HEK293T (cell line): ENCODE results near the gene COL6A3.
"Not testable (repeated sequence)": the region's sequence is repeated elsewhere in the genome, so short reads cannot be mapped to it uniquely, and the experiment has no call there.

Experiments used
- CTCF ChIA-PET: fragments of 350-600 bp; formaldehyde crosslinking; extraction: SDS; loops from one replicate; lab custom pipeline; 2021; ENCODE audit warnings: antibody characterized with exemption, inconsistent platforms; lab: Yijun Ruan, JAX
- POLR2A ChIA-PET: fragments of 350-600 bp; formaldehyde crosslinking; extraction: SDS; loops from one replicate; lab custom pipeline; 2020; ENCODE audit warnings: antibody characterized with exemption, inconsistent platforms; lab: Yijun Ruan, JAX
- DNase-seq: peaks from one replicate; pipeline ENCODE4 v3.0.0; 2012; ENCODE audit warnings: mixed read lengths; ENCODE audit errors: extremely low spot score
- ARNT ChIP-seq: fragments of 450-650 bp; IDR thresholded peaks from 2 replicates; pipeline ENCODE4 v1.6.1; 2017; ENCODE audit warnings: mild to moderate bottlenecking
- BHLHE40 ChIP-seq: fragments of 450-650 bp; IDR thresholded peaks from 2 replicates; pipeline ENCODE4 v1.6.1; 2016; ENCODE audit warnings: mild to moderate bottlenecking, moderate library complexity, borderline replicate concordance
- CTBP1 ChIP-seq: fragments of 450-650 bp; IDR thresholded peaks from 2 replicates; pipeline ENCODE4 v1.6.1; 2016; ENCODE audit warnings: borderline replicate concordance
- ELF4 ChIP-seq: fragments of 450-650 bp; IDR thresholded peaks from 2 replicates; pipeline ENCODE4 v1.6.1; 2017; ENCODE audit warnings: antibody characterized with exemption
- FOXA1 ChIP-seq: fragments of 450-650 bp; IDR thresholded peaks from 2 replicates; pipeline ENCODE4 v1.6.1; 2016; ENCODE audit warnings: mild to moderate bottlenecking
- FOXK2 ChIP-seq: fragments of 450-650 bp; IDR thresholded peaks from 2 replicates; pipeline ENCODE4 v1.6.1; 2016; ENCODE audit warnings: mild to moderate bottlenecking
- FOXM1 ChIP-seq: fragments of 450-650 bp; IDR thresholded peaks from 2 replicates; pipeline ENCODE4 v1.6.1; 2017; ENCODE audit warnings: mild to moderate bottlenecking, borderline replicate concordance
- HDGF ChIP-seq: fragments of 450-650 bp; IDR thresholded peaks from 2 replicates; pipeline ENCODE4 v1.6.1; 2017; ENCODE audit warnings: antibody characterized with exemption, borderline replicate concordance
- L3MBTL2 ChIP-seq: fragments of 450-650 bp; conservative IDR thresholded peaks from 2 replicates; pipeline ENCODE4 v1.6.1; 2016; ENCODE audit warnings: mild to moderate bottlenecking
- LEF1 ChIP-seq: fragments of 450-650 bp; IDR thresholded peaks from 2 replicates; pipeline ENCODE4 v1.6.1; 2017; ENCODE audit warnings: mild to moderate bottlenecking, borderline replicate concordance
- NFRKB ChIP-seq: fragments of 450-650 bp; IDR thresholded peaks from 2 replicates; pipeline ENCODE4 v1.6.1; 2016; ENCODE audit warnings: mild to moderate bottlenecking, moderate library complexity
- SP1 ChIP-seq: fragments of 450-650 bp; IDR thresholded peaks from 2 replicates; pipeline ENCODE4 v1.6.1; 2017
- SUZ12 ChIP-seq: fragments of 450-650 bp; IDR thresholded peaks from 2 replicates; pipeline ENCODE4 v1.6.1; 2016; ENCODE audit warnings: mild to moderate bottlenecking
- TARDBP ChIP-seq: fragments of 450-650 bp; IDR thresholded peaks from 2 replicates; pipeline ENCODE4 v1.6.1; 2016
- ZNF384 ChIP-seq: fragments of 450-650 bp; IDR thresholded peaks from 2 replicates; pipeline ENCODE4 v1.6.1; 2016
- TF ChIP-seq, protein P1 (sequence below): fragments of 450-650 bp; IDR thresholded peaks from 2 replicates; pipeline ENCODE4 v1.6.1; 2016

COL6A3 gene

GRCh38 chr2:237309011-237309410, 105.0 kb downstream of the COL6A3 start:
- ChIA-PET CTCF (no interaction called here), POLR2A (no interaction called here)
- no peak for TF ChIP-seq ELF4
- no peak for TF ChIP-seq ZNF384
- no peak for TF ChIP-seq CTBP1
- no peak for TF ChIP-seq SUZ12
- no peak for TF ChIP-seq SP1
- TF ChIP-seq FOXA1, result no peak
- no peak for TF ChIP-seq LEF1
- no peak for TF ChIP-seq L3MBTL2
- no peak for TF ChIP-seq FOXK2
- TF ChIP-seq ARNT, result no peak
- TF ChIP-seq NFRKB, result no peak
- no peak for TF ChIP-seq BHLHE40
- no peak for TF ChIP-seq TARDBP
- no peak for DNase-seq

GRCh38 chr2:237307474-237307873, 106.5 kb downstream of the COL6A3 start:
- TF ChIP-seq LEF1, result no peak
- TF ChIP-seq SP1, result no peak
- TF ChIP-seq TARDBP, result no peak
- TF ChIP-seq BHLHE40, result no peak
- no peak for TF ChIP-seq FOXM1
- no peak for TF ChIP-seq NFRKB
- TF ChIP-seq ARNT, result no peak
- TF ChIP-seq SUZ12, result no peak
- TF ChIP-seq FOXA1, result no peak
- TF ChIP-seq, protein P1, sequence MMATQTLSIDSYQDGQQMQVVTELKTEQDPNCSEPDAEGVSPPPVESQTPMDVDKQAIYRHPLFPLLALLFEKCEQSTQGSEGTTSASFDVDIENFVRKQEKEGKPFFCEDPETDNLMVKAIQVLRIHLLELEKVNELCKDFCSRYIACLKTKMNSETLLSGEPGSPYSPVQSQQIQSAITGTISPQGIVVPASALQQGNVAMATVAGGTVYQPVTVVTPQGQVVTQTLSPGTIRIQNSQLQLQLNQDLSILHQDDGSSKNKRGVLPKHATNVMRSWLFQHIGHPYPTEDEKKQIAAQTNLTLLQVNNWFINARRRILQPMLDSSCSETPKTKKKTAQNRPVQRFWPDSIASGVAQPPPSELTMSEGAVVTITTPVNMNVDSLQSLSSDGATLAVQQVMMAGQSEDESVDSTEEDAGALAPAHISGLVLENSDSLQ, result no peak
- TF ChIP-seq CTBP1, result no peak
- TF ChIP-seq ELF4, result no peak
- TF ChIP-seq L3MBTL2, result no peak
- TF ChIP-seq FOXK2, result no peak
- TF ChIP-seq ZNF384, result no peak
- no peak for TF ChIP-seq HDGF
- ChIA-PET POLR2A (no interaction called here), CTCF (no interaction called here)
- no peak for DNase-seq

- CTCF ChIA-PET, result no interaction called here
- no peak for DNase-seq
- TF ChIP-seq BHLHE40, result no peak
- TF ChIP-seq FOXA1, result no peak
- no peak for TF ChIP-seq SP1
- no peak for TF ChIP-seq FOXK2
- TF ChIP-seq ZNF384, result no peak
- POLR2A ChIA-PET, result no interaction called here
Observed at GRCh38 chr2:237306787-237307170, 107.2 kb downstream of the COL6A3 start.

DNA sequence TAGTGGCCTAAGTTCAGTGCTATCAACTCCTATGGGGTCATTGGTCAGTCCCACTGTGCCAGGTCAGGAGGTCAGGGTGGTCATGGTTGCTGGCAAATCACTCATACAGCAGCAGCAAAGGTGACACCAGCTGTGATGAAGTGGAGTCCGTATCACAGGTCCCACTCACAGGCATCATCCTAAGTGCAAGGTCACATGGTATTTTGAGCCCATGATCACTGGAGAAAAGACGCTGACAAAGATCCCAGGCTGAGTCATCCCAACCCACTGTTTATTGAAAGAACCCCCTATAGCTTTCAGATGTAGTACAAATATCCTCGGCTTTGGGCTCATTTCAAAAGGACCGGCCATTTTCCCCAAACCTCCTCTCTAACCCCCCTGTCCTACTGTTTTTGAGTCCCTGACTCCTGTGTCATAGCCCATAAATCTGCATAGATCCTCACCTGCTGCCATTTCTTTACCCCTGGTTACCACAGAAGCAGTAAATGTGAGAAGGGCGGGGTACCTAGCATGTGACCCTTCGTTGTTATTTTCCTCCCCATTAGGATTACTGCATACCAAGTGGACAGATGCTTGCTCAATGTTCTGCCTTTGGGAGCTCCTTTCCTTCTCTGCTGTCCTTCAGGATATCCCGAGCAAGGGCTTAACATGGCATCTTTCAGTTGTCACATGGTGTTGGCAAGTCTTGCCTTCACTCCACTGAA, 107.7 kb downstream of the COL6A3 start:
- TF ChIP-seq HDGF, result no peak
- TF ChIP-seq NFRKB, result no peak
- TF ChIP-seq ELF4, result no peak
- no peak for TF ChIP-seq ZNF384
- TF ChIP-seq, protein P1, result no peak
- TF ChIP-seq SUZ12, result no peak
- no peak for TF ChIP-seq L3MBTL2
- no peak for TF ChIP-seq LEF1
- no peak for DNase-seq
- ChIA-PET CTCF (no interaction called here), POLR2A (no interaction called here)

DNA sequence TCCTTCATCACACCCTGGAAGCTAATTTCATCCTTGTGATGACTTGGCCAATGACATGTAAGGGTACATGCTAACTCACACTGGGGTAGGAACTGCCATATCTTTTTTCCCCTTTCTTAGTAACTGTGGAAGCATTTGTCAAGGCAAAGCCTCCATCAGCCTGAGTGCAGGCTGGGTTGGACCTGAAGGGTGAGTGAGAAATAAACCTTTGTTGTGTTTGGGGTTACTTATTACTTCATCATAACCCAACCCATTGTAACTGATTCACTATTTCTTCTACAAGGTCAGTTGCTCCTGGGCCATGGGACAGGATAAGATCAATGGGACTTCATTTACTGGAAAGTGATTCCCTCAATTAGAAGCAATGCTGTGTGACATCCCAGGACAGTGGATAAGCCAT, 108.4 kb downstream of the COL6A3 start:
- TF ChIP-seq ARNT (no peak), SUZ12 (no peak), TARDBP (no peak), CTBP1 (no peak), ZNF384 (no peak), FOXM1 (no peak), HDGF (no peak), NFRKB (no peak), BHLHE40 (no peak)
- TF ChIP-seq, protein P1, result no peak
- ChIA-PET POLR2A (no interaction called here), CTCF (no interaction called here)
- DNase-seq, result no peak

DNA sequence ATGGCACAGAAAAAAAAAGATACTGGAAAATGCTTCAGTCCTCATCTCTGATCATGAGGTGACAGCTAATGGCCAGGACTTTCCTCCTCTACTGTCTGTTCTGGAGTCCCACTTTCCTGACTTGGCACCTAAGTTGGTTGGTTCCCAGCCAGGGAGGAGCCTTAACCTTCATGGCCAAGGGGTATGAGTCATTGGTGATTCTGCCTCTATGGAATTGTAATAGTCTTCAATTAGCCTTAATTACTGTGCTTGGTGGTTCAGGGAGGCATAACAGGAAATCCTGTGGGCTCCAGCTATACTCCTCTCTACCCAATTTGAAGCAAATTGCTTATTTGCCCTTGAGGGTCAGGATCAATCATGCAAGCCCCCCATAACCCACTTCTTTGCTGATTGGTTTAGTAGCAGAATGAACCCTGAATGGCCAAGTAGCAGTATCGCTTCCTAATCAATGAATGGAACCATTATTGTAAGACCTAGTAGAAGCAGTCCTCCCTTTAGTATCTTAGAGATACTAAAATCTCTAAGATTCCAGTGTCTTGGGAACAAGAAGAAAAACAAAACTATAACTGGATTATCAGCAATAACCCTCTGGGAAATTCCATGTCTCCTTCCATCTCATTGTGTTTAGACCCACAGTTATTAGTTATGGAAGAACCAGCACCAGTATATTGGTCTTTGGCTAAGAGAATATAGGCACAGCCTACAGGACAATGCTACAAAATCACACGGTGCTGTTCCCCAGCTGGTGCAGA, 109.0 kb downstream of the COL6A3 start:
- TF ChIP-seq SUZ12 (no peak), ZNF384 (no peak), ARNT (no peak), CTBP1 (no peak), TARDBP (no peak), LEF1 (no peak), BHLHE40 (no peak), SP1 (no peak), HDGF (no peak), NFRKB (no peak), ELF4 (no peak), FOXA1 (no peak), FOXK2 (no peak), L3MBTL2 (no peak), FOXM1 (no peak)
- TF ChIP-seq, protein P1, result no peak
- POLR2A ChIA-PET, result no interaction called here
- CTCF ChIA-PET, result no interaction called here
- DNase-seq, result no peak

DNA sequence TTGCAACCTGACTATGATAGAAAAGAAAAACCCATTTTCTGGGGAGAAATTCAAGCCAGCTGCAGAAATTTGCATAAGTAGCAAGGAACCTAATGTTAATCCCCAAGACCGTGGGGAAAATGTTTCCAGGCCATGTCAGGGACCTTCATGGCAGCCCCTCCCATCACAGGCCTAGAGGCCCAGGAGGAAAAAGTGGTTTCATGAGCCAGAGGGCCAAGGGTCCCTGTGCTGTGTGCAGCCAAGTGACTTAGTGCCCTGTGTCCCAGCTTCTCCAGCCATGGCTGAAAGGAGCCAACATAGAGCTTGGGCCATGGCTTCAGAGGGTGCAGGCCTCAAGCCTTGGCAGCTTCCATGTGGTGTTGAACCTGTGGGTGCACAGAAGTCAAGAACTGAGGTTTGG, 110.7 kb downstream of the COL6A3 start:
- DNase-seq, POLR2A ChIA-PET, CTCF ChIA-PET: not testable (repeated sequence)
